ENCODE data around the gene LRRC4.

The LRRC4 gene

GRCh38 chr7:128069373-128070364 is 38.4 kb upstream of the LRRC4 start:
- no peak for TF ChIP-seq CTCF (IDR thresholded peaks at IDR 0.05; ENCODE audit: control extremely low read depth, extremely low read depth, low read depth, missing control alignments)
- no peak for DNase-seq (ENCODE audit: extremely low spot score)
- POLR2A ChIA-PET: no interaction called here
- CTCF ChIA-PET: interaction anchor here (1.4 to 1.7 kb wide), 2 partner anchors 8 to 13 kb away, joined by 4 to 7 read pairs; no protein-coding TSS in a partner anchor

DNA sequence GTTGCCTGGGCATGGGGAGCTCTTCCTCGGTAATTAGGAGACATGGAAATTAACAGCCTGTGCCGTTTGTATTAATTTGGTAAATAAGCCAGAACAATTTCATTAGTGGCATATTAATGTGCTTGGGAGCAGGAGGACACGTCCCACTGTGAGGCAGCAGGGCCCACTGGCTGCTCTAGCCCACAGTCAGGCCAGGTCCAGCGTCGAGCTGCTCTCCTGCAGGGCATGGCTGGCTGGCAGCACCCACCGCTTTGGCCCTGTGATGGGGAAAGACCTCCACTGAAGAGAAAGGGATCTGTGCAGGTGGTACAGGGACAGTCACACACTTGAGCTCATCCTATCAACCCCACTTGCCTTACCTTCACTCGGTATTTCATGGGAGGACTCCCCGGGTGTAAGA is 37.5 kb upstream of the LRRC4 start:
- POLR2A ChIA-PET: no interaction called here
- no peak for TF ChIP-seq CTCF (IDR thresholded peaks at IDR 0.05; ENCODE audit: control extremely low read depth, extremely low read depth, low read depth, missing control alignments)
- DNase-seq (ENCODE audit: extremely low spot score): no peak
- CTCF ChIA-PET: interaction anchor here (0.9 to 1.4 kb wide), 2 partner anchors 9 to 359 kb away, joined by 3 to 7 read pairs; no protein-coding TSS in a partner anchor

- ChIA-PET POLR2A (no interaction called here), CTCF (interaction anchor here (1.4 kb wide), 1 partner anchor 10 kb away, joined by 7 read pairs; no protein-coding TSS in a partner anchor)
- TF ChIP-seq CTCF (IDR thresholded peaks at IDR 0.05; ENCODE audit: control extremely low read depth, extremely low read depth, low read depth, missing control alignments): no peak
- no peak for DNase-seq (ENCODE audit: extremely low spot score)
Measured at GRCh38 chr7:128067983-128068382, 36.7 kb upstream of the LRRC4 start.

DNA sequence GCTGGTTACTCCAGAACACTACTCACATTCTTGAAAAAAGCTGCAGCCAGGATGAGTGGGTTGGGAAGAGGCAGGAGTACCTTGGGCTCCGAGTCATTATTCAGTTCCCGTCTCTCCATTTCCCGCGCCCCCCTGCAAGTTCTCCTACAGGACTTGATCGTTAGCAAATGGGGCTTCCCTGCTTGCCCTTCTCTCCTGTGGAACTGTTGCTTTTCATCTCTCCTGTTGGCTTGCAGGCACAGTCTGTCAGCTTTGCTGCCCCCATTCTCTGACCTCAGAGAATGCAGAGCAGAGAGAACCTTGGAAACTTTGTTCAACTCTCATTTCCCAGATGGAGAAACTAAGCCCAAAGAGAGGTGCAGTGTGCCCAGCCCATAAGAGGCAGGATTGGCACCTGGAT is 35.6 kb upstream of the LRRC4 start:
- CTCF ChIA-PET: interaction anchor here (0.8 to 0.9 kb wide), 2 partner anchors 18 to 36 kb away, joined by 3 read pairs; no protein-coding TSS in a partner anchor
- POLR2A ChIA-PET: no interaction called here
- no peak for DNase-seq (ENCODE audit: extremely low spot score)
- no peak for TF ChIP-seq CTCF (IDR thresholded peaks at IDR 0.05; ENCODE audit: control extremely low read depth, extremely low read depth, low read depth, missing control alignments)

DNA sequence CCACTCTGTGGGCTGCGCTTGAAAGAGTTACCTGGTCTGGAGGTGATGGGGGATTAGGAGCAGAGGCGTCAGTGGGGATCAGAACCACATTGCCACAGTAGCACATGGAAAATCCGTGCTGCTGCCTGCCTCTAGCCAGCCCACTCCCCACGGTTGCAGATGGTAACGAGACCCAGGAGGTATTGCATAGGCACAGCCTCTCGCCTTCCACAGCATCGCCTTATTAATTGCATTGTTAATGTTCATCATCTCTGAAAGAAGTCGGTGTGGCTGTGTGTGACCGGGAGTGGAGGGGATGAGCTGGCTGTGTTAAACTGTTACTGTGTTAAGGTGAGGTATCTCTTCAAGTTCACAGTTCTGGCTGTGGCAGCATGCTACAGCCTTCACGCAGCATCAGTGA is 35.2 kb upstream of the LRRC4 start:
- POLR2A ChIA-PET: no interaction called here
- CTCF ChIA-PET: interaction anchor here (0.8 to 1.2 kb wide), 3 partner anchors 14 to 36 kb away, joined by 3 read pairs; no protein-coding TSS in a partner anchor
- DNase-seq (ENCODE audit: extremely low spot score): no peak
- TF ChIP-seq CTCF (IDR thresholded peaks at IDR 0.05; ENCODE audit: control extremely low read depth, extremely low read depth, low read depth, missing control alignments): no peak

GRCh38 chr7:128065872-128066271 is 34.6 kb upstream of the LRRC4 start:
- CTCF ChIA-PET: interaction anchor here (1.2 kb wide), 1 partner anchor 14 kb away, joined by 3 read pairs; no protein-coding TSS in a partner anchor
- POLR2A ChIA-PET: no interaction called here
- DNase-seq (ENCODE audit: extremely low spot score): no peak
- TF ChIP-seq CTCF (IDR thresholded peaks at IDR 0.05; ENCODE audit: control extremely low read depth, extremely low read depth, low read depth, missing control alignments): no peak

Data from GM10248 (cell line).